IMR-90 (cell line): Measurements from ENCODE around the gene ARHGEF37. TPM values are rescaled to one million over a fixed set of nuclear protein-coding genes. Genes with fewer than 3 reads are reported as not detected.

Experiments used
- ATAC-seq: fragments of 200-7000 bp; cut with Tn5 transposase; 2 replicates; pipeline ENCODE4 v1.9.1; 2020; ENCODE audit warnings: low read depth, mild to moderate bottlenecking, moderate library complexity
- BruUV-seq: library from RNA; stranded (reverse); fragments of 400-500 nt; replicated peaks from 2 replicates; lab custom pipeline; 2021; lab: Mats Ljungman, UMichigan
- CTCF ChIA-PET: fragments of 300-600 bp; formaldehyde crosslinking; extraction: SDS; loops from one replicate; lab custom pipeline; 2021; ENCODE audit warnings: antibody characterized with exemption; lab: Yijun Ruan, JAX
- POLR2A ChIA-PET: fragments of 300-600 bp; sonication (Branson Sonifier 250); formaldehyde crosslinking; loops from one replicate; lab custom pipeline; 2022; ENCODE audit warnings: antibody characterized with exemption; ENCODE audit not compliant: unreplicated experiment; lab: Charles Lee
- DNase-seq: peaks from one replicate; pipeline ENCODE4 v3.0.0; 2013
- H2AFZ ChIP-seq: replicated peaks from 2 replicates; pipeline ENCODE3; 2013; ENCODE audit warnings: low read length, mild to moderate bottlenecking; ENCODE audit not compliant: poor library complexity
- H2AK5ac ChIP-seq: 2 replicates; pipeline ENCODE4 v1.6.1; 2013; ENCODE audit warnings: low read depth, low read length, inconsistent platforms
- H2AK9ac ChIP-seq: replicated peaks from 2 replicates; pipeline ENCODE3; 2013; ENCODE audit warnings: mild to moderate bottlenecking, low read depth, low read length, moderate library complexity; ENCODE audit not compliant: poor library complexity
- H2BK120ac ChIP-seq: 2 replicates; pipeline ENCODE4 v1.6.1; 2013; ENCODE audit warnings: low read depth, low read length, inconsistent platforms
- H2BK15ac ChIP-seq: 3 replicates; pipeline ENCODE4 v1.6.1; 2013; ENCODE audit warnings: low read depth, low read length, inconsistent platforms
- H2BK20ac ChIP-seq: 2 replicates; pipeline ENCODE4 v1.6.1; 2013; ENCODE audit warnings: low read depth, mild to moderate bottlenecking, inconsistent platforms, low read length, moderate library complexity
- H2BK5ac ChIP-seq: 2 replicates; pipeline ENCODE4 v1.6.1; 2013; ENCODE audit warnings: mild to moderate bottlenecking, low read depth, low read length, inconsistent platforms; ENCODE audit not compliant: poor library complexity, severe bottlenecking
- H3K14ac ChIP-seq: replicated peaks from 2 replicates; pipeline ENCODE4 v1.6.1; 2013; ENCODE audit warnings: low read depth, low read length, inconsistent platforms
- H3K18ac ChIP-seq: 2 replicates; pipeline ENCODE4 v1.6.1; 2013; ENCODE audit warnings: low read depth, low read length, control low read depth
- H3K23ac ChIP-seq: 2 replicates; pipeline ENCODE4 v1.6.1; 2013; ENCODE audit warnings: low read depth, low read length, inconsistent platforms
- H3K27ac ChIP-seq: 2 replicates; pipeline ENCODE4 v1.5.1; 2013; ENCODE audit warnings: mild to moderate bottlenecking, control low read depth, low read length; ENCODE audit not compliant: insufficient read depth
- H3K27me3 ChIP-seq: 2 replicates; pipeline ENCODE4 v1.6.1; 2013; ENCODE audit warnings: low read length; ENCODE audit not compliant: control insufficient read depth, insufficient read depth
- H3K36me3 ChIP-seq: 2 replicates; pipeline ENCODE4 v1.6.1; 2013; ENCODE audit warnings: low read length, mixed read lengths; ENCODE audit not compliant: control insufficient read depth, insufficient read depth
- H3K4ac ChIP-seq: 2 replicates; pipeline ENCODE4 v1.6.1; 2013; ENCODE audit warnings: low read depth, low read length, inconsistent platforms
- H3K4me1 ChIP-seq: 2 replicates; pipeline ENCODE4 v1.6.1; 2013; ENCODE audit warnings: low read length, mixed read lengths; ENCODE audit not compliant: control insufficient read depth, insufficient read depth
- H3K4me2 ChIP-seq: 2 replicates; pipeline ENCODE4 v1.6.1; 2013; ENCODE audit warnings: low read depth, mild to moderate bottlenecking, control low read depth, low read length, moderate library complexity
- H3K4me3 ChIP-seq: 2 replicates; pipeline ENCODE4 v1.5.1; 2013; ENCODE audit warnings: low read depth, mild to moderate bottlenecking, control low read depth, low read length, moderate library complexity; ENCODE audit not compliant: insufficient read depth
- H3K56ac ChIP-seq: 2 replicates; pipeline ENCODE4 v1.6.1; 2013; ENCODE audit warnings: low read length, inconsistent platforms; ENCODE audit not compliant: insufficient read depth; ENCODE audit errors: extremely low read depth
- H3K79me1 ChIP-seq, 2 experiments: 2 replicates each; pipeline ENCODE4 v1.6.1; 2013; ENCODE audit warnings: low read length in 2 of 2, inconsistent platforms in 1 of 2, low read depth in 1 of 2
- H3K9ac ChIP-seq: 2 replicates; pipeline ENCODE4 v1.6.1; 2013; ENCODE audit warnings: low read depth, low read length, control low read depth
- H3K9me1 ChIP-seq: 2 replicates; pipeline ENCODE4 v1.6.1; 2013; ENCODE audit warnings: low read length, inconsistent platforms; ENCODE audit not compliant: insufficient read depth
- H3K9me3 ChIP-seq: 2 replicates; pipeline ENCODE4 v1.6.1; 2013; ENCODE audit warnings: low read length; ENCODE audit not compliant: control insufficient read depth, insufficient read depth
- H4K20me1 ChIP-seq: 2 replicates; pipeline ENCODE4 v1.6.1; 2013; ENCODE audit warnings: low read length, inconsistent platforms; ENCODE audit not compliant: insufficient read depth
- H4K5ac ChIP-seq: 2 replicates; pipeline ENCODE4 v1.6.1; 2013; ENCODE audit warnings: mild to moderate bottlenecking, low read depth, low read length, control low read depth
- H4K8ac ChIP-seq, 2 experiments: 2 replicates each; pipeline ENCODE4 v1.6.1; 2013; ENCODE audit warnings: low read depth in 2 of 2, low read length in 2 of 2, control low read depth in 1 of 2, inconsistent platforms in 1 of 2
- H4K91ac ChIP-seq: 2 replicates; pipeline ENCODE4 v1.6.1; 2013; ENCODE audit warnings: low read depth, low read length, inconsistent platforms; ENCODE audit not compliant: insufficient read depth
- BHLHE40 ChIP-seq: fragments of 150-350 bp; IDR thresholded peaks from 2 replicates; pipeline ENCODE4 v1.6.1; 2016; ENCODE audit warnings: mild to moderate bottlenecking, low read depth, low read length
- CEBPB ChIP-seq: IDR thresholded peaks from 2 replicates; pipeline ENCODE4 v1.6.1; 2012; ENCODE audit warnings: low read depth, low read length, improper control_type of control experiment
- CHD1 ChIP-seq: IDR thresholded peaks from 2 replicates; pipeline ENCODE4 v1.6.1; 2012; ENCODE audit warnings: low read depth, low read length, improper control_type of control experiment
- FOS ChIP-seq: fragments of 150-350 bp; IDR thresholded peaks from 2 replicates; pipeline ENCODE4 v1.6.1; 2016; ENCODE audit warnings: low read depth, low read length
- MAZ ChIP-seq: IDR thresholded peaks from 2 replicates; pipeline ENCODE4 v1.6.1; 2012; ENCODE audit warnings: low read depth, mild to moderate bottlenecking, low read length, improper control_type of control experiment, moderate library complexity, borderline replicate concordance
- MXI1 ChIP-seq: IDR thresholded peaks from 2 replicates; pipeline ENCODE4 v1.6.1; 2012; ENCODE audit warnings: low read depth, mild to moderate bottlenecking, low read length, moderate library complexity, borderline replicate concordance
- NFE2L2 ChIP-seq: fragments of 150-350 bp; IDR thresholded peaks from 2 replicates; pipeline ENCODE4 v1.6.1; 2016; ENCODE audit warnings: low read depth, mild to moderate bottlenecking, low read length
- POLR2A ChIP-seq: IDR thresholded peaks from 2 replicates; pipeline ENCODE4 v1.6.1; 2012; ENCODE audit warnings: mild to moderate bottlenecking, low read depth, low read length
- RAD21 ChIP-seq: IDR thresholded peaks from 2 replicates; pipeline ENCODE4 v1.6.1; 2012; ENCODE audit warnings: low read length, improper control_type of control experiment
- RCOR1 ChIP-seq: IDR thresholded peaks from 2 replicates; pipeline ENCODE4 v1.6.1; 2012; ENCODE audit warnings: mild to moderate bottlenecking, low read length, improper control_type of control experiment; ENCODE audit not compliant: insufficient replicate concordance
- RFX5 ChIP-seq: IDR thresholded peaks from 2 replicates; pipeline ENCODE4 v1.8.0; 2012; ENCODE audit warnings: low read depth, mild to moderate bottlenecking, low read length, moderate library complexity
- SMC3 ChIP-seq: fragments of 150-350 bp; IDR thresholded peaks from 2 replicates; pipeline ENCODE4 v1.6.1; 2016; ENCODE audit warnings: low read depth, mild to moderate bottlenecking, antibody characterized with exemption, low read length, moderate library complexity
- WGBS, 2 experiments: methylation state at CpG; one replicate each; pipeline versions ENCODE4 v1.1.5 to v1.1.7; 2013; ENCODE audit warnings: missing lambda C conversion rate in 2 of 2; ENCODE audit not compliant: insufficient read length in 1 of 2; ENCODE audit errors: extremely low coverage in 2 of 2; 5-methylcytosine and 5-hydroxymethylcytosine counted together
- dilution Hi-C: fragments of 300-500 bp; cut with HindIII; formaldehyde crosslinking; loops from one replicate; pipeline ENCODE4 v1.14.3; 2018; ENCODE audit warnings: low sequenced_read_pairs; ENCODE audit not compliant: unreplicated experiment
- in situ Hi-C: fragments of 300-500 bp; cut with MboI; formaldehyde crosslinking; loops from 3 replicates; pipeline ENCODE4 v1.14.3; 2019; ENCODE audit warnings: low sequenced_read_pairs, inconsistent platforms, mixed read lengths
- intact Hi-C: fragments of 100-400 bp; cut with micrococcal nuclease; formaldehyde crosslinking; loops from 2 replicates; pipeline ENCODE4 v1.10.0; 2022
- polyA plus RNA-seq, 3 experiments: library from polyadenylated mRNA; depleted of rRNA; stranded (reverse); fragments of >200 nt; gene quantifications; 2 replicates each; pipeline ENCODE4 v1.2.3, GENCODE V29; 2012; ENCODE audit warnings: low replicate concordance in 1 of 3
- total RNA-seq: library from RNA; depleted of rRNA; stranded (reverse); fragments of >200 nt; gene quantifications from 2 replicates; pipeline ENCODE4 v1.2.3, GENCODE V29; 2012
- TF ChIP-seq, protein P1 (sequence below): conservative IDR thresholded peaks from 2 replicates; pipeline ENCODE4 v1.5.1; 2012; ENCODE audit warnings: mild to moderate bottlenecking, low read depth, low read length, improper control_type of control experiment
- TF ChIP-seq, protein P2 (sequence below): fragments of 150-350 bp; IDR thresholded peaks from 2 replicates; pipeline ENCODE4 v1.6.1; 2016; ENCODE audit warnings: low read depth, mild to moderate bottlenecking, low read length, moderate library complexity, borderline replicate concordance

The ARHGEF37 gene
- total and polyA plus RNA-seq, 2 of the 4 experiments (the other 2 are of a cell fraction), result 0.39 to 0.54 TPM

- dilution Hi-C loops (no loop called here), in situ Hi-C loops (no loop called here), intact Hi-C loops (loop anchor here (5.0 kb wide), 1 partner anchor 35 kb away; no protein-coding TSS in a partner anchor)
- ChIA-PET POLR2A (no interaction called here), CTCF (interaction anchor here (0.7 to 1.1 kb wide), 3 partner anchors 10 to 36 kb away, joined by 3 read pairs; no protein-coding TSS in a partner anchor)
- ATAC-seq (0 out of 2 replicates have a peak, but pooled peaks have one; percentile 21), DNase-seq (no peak)
- no peaks in the 10 kb centered on the region for H4K20me1 ChIP-seq
- no peak for TF ChIP-seq MAZ
- TF ChIP-seq BHLHE40, result no peak
- TF ChIP-seq, protein P1, sequence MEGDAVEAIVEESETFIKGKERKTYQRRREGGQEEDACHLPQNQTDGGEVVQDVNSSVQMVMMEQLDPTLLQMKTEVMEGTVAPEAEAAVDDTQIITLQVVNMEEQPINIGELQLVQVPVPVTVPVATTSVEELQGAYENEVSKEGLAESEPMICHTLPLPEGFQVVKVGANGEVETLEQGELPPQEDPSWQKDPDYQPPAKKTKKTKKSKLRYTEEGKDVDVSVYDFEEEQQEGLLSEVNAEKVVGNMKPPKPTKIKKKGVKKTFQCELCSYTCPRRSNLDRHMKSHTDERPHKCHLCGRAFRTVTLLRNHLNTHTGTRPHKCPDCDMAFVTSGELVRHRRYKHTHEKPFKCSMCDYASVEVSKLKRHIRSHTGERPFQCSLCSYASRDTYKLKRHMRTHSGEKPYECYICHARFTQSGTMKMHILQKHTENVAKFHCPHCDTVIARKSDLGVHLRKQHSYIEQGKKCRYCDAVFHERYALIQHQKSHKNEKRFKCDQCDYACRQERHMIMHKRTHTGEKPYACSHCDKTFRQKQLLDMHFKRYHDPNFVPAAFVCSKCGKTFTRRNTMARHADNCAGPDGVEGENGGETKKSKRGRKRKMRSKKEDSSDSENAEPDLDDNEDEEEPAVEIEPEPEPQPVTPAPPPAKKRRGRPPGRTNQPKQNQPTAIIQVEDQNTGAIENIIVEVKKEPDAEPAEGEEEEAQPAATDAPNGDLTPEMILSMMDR, result no peak
- TF ChIP-seq CEBPB, result no peak
- TF ChIP-seq NFE2L2, result no peak
- no peak for TF ChIP-seq FOS
- TF ChIP-seq, protein P2, sequence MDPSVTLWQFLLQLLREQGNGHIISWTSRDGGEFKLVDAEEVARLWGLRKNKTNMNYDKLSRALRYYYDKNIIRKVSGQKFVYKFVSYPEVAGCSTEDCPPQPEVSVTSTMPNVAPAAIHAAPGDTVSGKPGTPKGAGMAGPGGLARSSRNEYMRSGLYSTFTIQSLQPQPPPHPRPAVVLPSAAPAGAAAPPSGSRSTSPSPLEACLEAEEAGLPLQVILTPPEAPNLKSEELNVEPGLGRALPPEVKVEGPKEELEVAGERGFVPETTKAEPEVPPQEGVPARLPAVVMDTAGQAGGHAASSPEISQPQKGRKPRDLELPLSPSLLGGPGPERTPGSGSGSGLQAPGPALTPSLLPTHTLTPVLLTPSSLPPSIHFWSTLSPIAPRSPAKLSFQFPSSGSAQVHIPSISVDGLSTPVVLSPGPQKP, result no peak
- no peak for TF ChIP-seq RCOR1
- no peak for TF ChIP-seq RFX5
- TF ChIP-seq SMC3, result no peak
- no peak for TF ChIP-seq POLR2A
- no peak for TF ChIP-seq MXI1
- TF ChIP-seq RAD21, result no peak
- no peak for TF ChIP-seq CHD1
- no TSS peak for BruUV-seq
- H3K23ac ChIP-seq, result 0 out of 2 replicates have a peak overlapping the region, but pooled peaks have one; percentile 48
- no peaks in the 10 kb centered on the region for H3K36me3 ChIP-seq
- H2BK15ac ChIP-seq, result no peak overlapping the region
- H2BK20ac ChIP-seq, result no peak overlapping the region
- 0 out of 2 replicates have a peak overlapping the region, but pooled peaks have one; percentile 2 for H2AK5ac ChIP-seq
- peak overlapping the region; percentile 1 for H2AFZ ChIP-seq
- H2BK5ac ChIP-seq, result no peak overlapping the region
- 45% methylated on average over 5 of the region's 9 CpGs; no CpG with 5 or more reads in 1 of the 2 experiments for WGBS, 2 experiments
- no peaks in the 10 kb centered on the region for H3K9me3 ChIP-seq
- peak overlapping the region; percentile 50; the same call in 1 of the 2 replicates for H3K4me2 ChIP-seq
- no peak overlapping the region for H4K5ac ChIP-seq
- no peak overlapping the region for H4K91ac ChIP-seq
- no peaks in the 10 kb centered on the region for H3K27me3 ChIP-seq
- H3K18ac ChIP-seq, result no peak overlapping the region
- no peak overlapping the region for H2AK9ac ChIP-seq
- no peak overlapping the region for H2BK120ac ChIP-seq
- H3K56ac ChIP-seq, result no peak overlapping the region
- no peak overlapping the region for H3K27ac ChIP-seq
- no peak overlapping the region for H3K9ac ChIP-seq
- peaks cover 8% of the 10 kb centered on the region for H3K4me1 ChIP-seq
- 0 out of 2 replicates have a peak overlapping the region, but pooled peaks have one; percentile 1 for H3K4ac ChIP-seq
- H3K4me3 ChIP-seq, result no peak overlapping the region
- no peak overlapping the region for H3K14ac ChIP-seq
- peaks cover 4% of the 10 kb centered on the region for H3K9me1 ChIP-seq
- no peaks in the 10 kb centered on the region; a peak in 1 of 4 replicates for H3K79me1 ChIP-seq
- H4K8ac ChIP-seq, result peak overlapping the region in 1 of 2 experiments; percentile 9; a peak in 2 of 4 replicates
Measured at GRCh38 chr5:149581931-149582768, 852 bp downstream of the ARHGEF37 start.
